GM19467 (cell line): ENCODE results near the gene AHCY.

Experiments used
- ATAC-seq: cut with Tn5 transposase; IDR thresholded peaks from one replicate; pipeline ENCODE4 v1.9.1; 2021; ENCODE audit warnings: mild to moderate bottlenecking, moderate library complexity; ENCODE audit not compliant: unreplicated experiment

The AHCY gene

GRCh38 chr20:34324541-34324940 lies 21.4 kb upstream of the AHCY start:
- ATAC-seq = no peak

GRCh38 chr20:34322267-34323105 lies 19.3 kb upstream of the AHCY start:
- ATAC-seq = no peak

- no peak for ATAC-seq
Observed at GRCh38 chr20:34320861-34321260, 17.7 kb upstream of the AHCY start.

- ATAC-seq = no peak
Observed at GRCh38 chr20:34318609-34319443, 15.7 kb upstream of the AHCY start.

GRCh38 chr20:34316196-34316814 lies 13.2 kb upstream of the AHCY start:
- ATAC-seq = no peak

- no peak for ATAC-seq
Observed at GRCh38 chr20:34315236-34315635, 12.1 kb upstream of the AHCY start.

- ATAC-seq = peak; percentile 77
Observed at GRCh38 chr20:34312544-34313217, 9.5 kb upstream of the AHCY start.

GRCh38 chr20:34312024-34312460 lies 8.9 kb upstream of the AHCY start:
- peak; percentile 18 for ATAC-seq

- ATAC-seq = no peak
Observed at GRCh38 chr20:34311118-34312023, 8.2 kb upstream of the AHCY start.

- no peak for ATAC-seq
Observed at GRCh38 chr20:34310481-34311117, 7.4 kb upstream of the AHCY start.

GRCh38 chr20:34309691-34310090 lies 6.5 kb upstream of the AHCY start:
- ATAC-seq = no peak

GRCh38 chr20:34305333-34306230 lies 2.4 kb upstream of the AHCY start:
- no peak for ATAC-seq

GRCh38 chr20:34302312-34302722 lies 838 bp downstream of the AHCY start:
- ATAC-seq = no peak

- ATAC-seq = no peak
Observed at GRCh38 chr20:34301587-34302311, 1.4 kb downstream of the AHCY start.

GRCh38 chr20:34300809-34301586 lies 2.2 kb downstream of the AHCY start:
- ATAC-seq = no peak

- ATAC-seq = no peak
Observed at GRCh38 chr20:34300256-34300806, 2.8 kb downstream of the AHCY start.
